HG02970 (cell line): ENCODE results near the gene SKI.
A peak's percentile ranks its signal among the peaks of the same experiment; 100 is the strongest.

Experiments used
- ATAC-seq: cut with Tn5 transposase; IDR thresholded peaks from one replicate; pipeline ENCODE4 v1.9.1; 2021; ENCODE audit warnings: mild to moderate bottlenecking, moderate library complexity, moderate number of reproducible peaks; ENCODE audit not compliant: unreplicated experiment, low FRiP score

SKI gene

GRCh38 chr1:2228157-2228594, at the start of gene SKI:
Gene SKI (plus strand): TSS chr1:2228319. CDS start chr1:2228767, 448 bp downstream.
- no peak for ATAC-seq

GRCh38 chr1:2178875-2179274, 49.2 kb upstream of the SKI start:
- ATAC-seq: no peak

DNA sequence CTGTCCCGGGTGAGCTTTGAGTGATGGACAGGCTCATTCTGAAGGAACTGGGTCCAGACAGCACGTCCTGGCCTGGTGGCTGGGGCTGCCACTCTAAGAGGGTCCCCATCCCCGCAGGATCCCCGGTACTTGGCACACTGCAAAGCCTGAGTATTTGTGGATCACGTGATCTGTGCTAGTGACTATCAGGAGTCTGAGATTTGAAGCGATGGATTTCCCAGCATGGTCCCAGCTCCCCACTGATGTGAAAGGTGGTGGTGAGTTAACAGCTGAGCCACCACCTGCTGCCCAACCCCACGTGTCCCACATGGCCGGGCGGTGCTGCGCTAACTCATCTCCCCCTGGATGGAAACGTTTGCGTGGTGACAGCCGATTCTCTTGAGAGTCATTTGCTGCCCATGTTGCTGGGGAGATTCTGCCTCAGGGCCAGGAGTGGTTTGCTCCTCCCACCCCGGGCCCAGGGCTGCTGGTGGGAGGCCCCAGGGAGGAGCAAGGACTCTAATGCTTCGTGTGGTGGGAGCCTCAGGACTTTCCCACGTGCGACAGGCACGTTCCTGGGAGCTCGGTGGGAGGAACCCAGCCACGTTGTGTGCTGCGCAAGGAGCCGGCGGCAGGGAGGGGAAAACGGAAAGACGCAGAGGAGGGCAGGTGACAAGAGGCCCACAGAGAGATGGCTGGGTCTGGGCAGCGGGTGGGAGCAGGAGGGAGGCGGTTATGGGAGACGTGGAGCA, 48.7 kb upstream of the SKI start:
- no peak for ATAC-seq

- ATAC-seq: no peak
Measured at GRCh38 chr1:2180297-2181245, 47.5 kb upstream of the SKI start.

- ATAC-seq: no peak
Measured at GRCh38 chr1:2181271-2181670, 46.8 kb upstream of the SKI start.

GRCh38 chr1:2181752-2182151, 46.4 kb upstream of the SKI start:
- no peak for ATAC-seq

DNA sequence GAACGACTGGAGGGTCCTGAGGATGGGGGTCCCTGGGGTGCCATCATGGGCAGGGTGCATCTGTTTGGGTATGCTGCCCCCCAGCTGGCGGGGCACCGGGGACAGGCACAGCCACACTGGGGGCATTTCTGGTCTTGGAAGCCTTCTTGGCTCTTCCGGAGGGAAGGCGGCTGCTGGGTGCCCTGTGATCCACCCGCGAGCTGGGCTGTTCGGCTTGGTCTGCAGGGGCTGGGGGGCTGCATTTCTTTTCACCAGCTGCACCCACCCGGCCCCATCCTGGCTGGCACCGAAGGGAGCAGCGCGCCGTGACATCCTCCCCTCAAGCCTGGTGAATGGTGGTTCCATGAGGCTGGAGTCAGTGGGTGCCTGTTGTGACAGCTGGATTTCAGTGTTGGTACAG, 45.7 kb upstream of the SKI start:
- no peak for ATAC-seq

- ATAC-seq: no peak
Measured at GRCh38 chr1:2183937-2184334, 44.2 kb upstream of the SKI start.

- no peak for ATAC-seq
Measured at GRCh38 chr1:2184531-2184930, 43.6 kb upstream of the SKI start.

DNA sequence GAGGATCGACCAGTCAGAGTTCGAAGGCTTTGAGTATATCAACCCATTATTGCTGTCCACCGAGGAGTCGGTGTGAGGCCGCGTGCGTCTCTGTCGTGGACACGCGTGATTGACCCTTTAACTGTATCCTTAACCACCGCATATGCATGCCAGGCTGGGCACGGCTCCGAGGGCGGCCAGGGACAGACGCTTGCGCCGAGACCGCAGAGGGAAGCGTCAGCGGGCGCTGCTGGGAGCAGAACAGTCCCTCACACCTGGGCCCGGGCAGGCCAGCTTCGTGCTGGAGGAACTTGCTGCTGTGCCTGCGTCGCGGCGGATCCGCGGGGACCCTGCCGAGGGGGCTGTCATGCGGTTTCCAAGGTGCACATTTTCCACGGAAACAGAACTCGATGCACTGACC, 43.2 kb upstream of the SKI start:
- no peak for ATAC-seq

DNA sequence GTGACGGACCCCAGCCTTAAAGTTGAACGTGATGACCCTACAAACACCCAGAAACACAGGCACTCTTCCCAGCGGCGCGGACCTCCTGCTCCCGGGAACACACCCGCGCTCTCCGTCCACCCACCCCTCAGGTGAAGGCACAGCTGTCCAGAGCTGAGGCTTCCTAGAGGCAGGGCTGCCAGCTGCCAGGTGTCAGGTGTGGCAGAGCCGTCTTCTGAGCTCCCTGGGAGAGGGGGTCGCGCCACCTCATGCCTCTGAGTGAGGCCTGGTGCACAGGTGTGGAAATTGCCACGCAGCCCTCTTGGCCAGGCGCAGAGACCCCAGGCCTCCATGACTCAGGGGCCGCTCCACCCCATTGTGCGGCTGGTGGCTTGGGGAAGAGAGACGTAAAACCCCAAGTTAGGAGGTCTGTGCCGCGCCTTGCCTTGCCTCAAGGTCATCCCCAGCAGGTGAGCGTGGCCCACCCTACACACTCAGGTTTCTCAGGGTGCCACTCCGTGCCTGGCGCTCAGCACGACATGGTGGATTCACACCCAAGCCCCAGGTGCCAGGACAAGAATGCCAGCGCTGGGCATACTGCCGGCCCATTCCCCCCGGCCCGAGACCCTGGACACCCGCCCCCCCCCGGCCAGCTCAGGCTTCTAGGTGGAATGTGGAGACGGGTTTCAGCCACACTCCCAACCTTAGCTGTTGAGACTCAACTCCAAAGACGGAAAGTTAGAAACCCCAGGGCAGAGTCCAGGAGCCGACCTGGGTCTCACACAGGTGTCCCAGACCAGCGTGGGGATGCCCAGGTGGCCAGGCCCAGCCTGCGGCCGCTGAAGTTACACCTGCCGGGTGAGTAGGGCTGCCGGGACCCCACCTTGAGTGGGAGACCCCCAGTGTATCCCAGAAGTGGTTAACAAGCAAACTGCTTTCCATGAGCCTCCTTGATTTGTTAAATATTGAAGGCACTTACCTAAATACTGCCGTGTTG, 42.0 kb upstream of the SKI start:
- ATAC-seq: no peak

DNA sequence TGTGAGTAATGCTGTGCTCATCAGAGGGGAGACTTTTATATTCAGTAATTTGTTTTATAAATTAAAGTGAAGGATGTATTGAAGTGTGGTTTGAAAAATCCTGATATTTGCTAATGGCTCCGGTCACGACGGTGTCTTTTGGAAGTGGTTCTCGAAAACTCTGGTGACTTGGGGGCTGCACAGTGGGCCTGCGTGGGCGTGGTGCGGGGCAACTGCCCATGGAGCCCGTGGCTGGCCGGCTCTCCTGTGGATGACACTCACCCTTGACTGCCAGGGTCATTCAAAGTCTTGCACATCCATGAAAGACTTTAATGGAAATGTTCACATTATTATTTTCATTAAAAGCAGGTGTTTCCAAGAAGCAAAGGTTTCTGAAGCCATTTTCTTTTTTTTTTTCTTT, 41.2 kb upstream of the SKI start:
- no peak for ATAC-seq

GRCh38 chr1:2187619-2188018, 40.5 kb upstream of the SKI start:
- no peak for ATAC-seq

- ATAC-seq: no peak
Measured at GRCh38 chr1:2188336-2188735, 39.8 kb upstream of the SKI start.

GRCh38 chr1:2189459-2190425, 38.4 kb upstream of the SKI start:
- peak; percentile 51 for ATAC-seq

DNA sequence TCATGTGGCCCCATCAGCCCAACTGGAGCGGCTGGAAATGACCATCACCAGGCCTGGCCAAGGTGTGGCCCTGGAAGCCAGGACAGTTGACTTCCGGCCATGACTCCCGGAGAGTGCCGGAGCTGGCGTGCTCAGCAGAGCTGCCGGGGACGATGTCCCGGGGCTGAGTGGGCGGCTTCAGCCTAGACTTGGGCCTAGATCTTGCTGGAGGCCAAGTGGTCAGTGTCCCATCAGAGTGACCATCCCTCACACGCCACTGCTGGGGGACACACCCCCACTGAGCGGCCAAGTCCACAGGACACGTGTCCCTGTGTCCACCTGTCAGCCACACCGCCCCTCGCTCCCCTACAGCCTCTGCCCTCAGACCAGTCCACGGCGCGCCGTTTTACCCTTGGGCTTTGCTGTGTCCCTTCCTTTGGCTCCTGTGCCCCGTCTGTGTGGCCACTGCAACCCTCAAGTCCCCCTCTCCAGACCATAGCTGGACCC, 37.6 kb upstream of the SKI start:
- no peak for ATAC-seq

- ATAC-seq: no peak
Measured at GRCh38 chr1:2192031-2192995, 35.8 kb upstream of the SKI start.
